Panc1 (cell line): Measurements from ENCODE around the gene LRRC43. TPM values are rescaled to one million over a fixed set of nuclear protein-coding genes. Genes with fewer than 3 reads are reported as not detected.

ENCODE experiments used
- ATAC-seq: fragments of 200-7000 bp; cut with Tn5 transposase; 2 replicates; pipeline ENCODE4 v1.9.1; 2020; ENCODE audit warnings: mild to moderate bottlenecking, moderate library complexity
- BruUV-seq: library from RNA; stranded (reverse); fragments of 400-500 nt; replicated peaks from 2 replicates; lab custom pipeline; 2021; lab: Mats Ljungman, UMichigan
- CTCF ChIA-PET: fragments of 300-600 bp; sonication (Branson Sonifier 250); formaldehyde crosslinking; loops from one replicate; lab custom pipeline; 2022; ENCODE audit warnings: antibody characterized with exemption; lab: Charles Lee
- POLR2A ChIA-PET: fragments of 300-600 bp; sonication (Branson Sonifier 250); formaldehyde crosslinking; loops from one replicate; lab custom pipeline; 2022; ENCODE audit warnings: antibody characterized with exemption; lab: Charles Lee
- DNase-seq: peaks from one replicate; pipeline ENCODE4 v3.0.0-alpha.2; 2010; ENCODE audit warnings: low read depth, low spot score
- H3K27ac ChIP-seq: 2 replicates; pipeline ENCODE4 v1.5.1; 2011; ENCODE audit warnings: mild to moderate bottlenecking, low read length, inconsistent platforms
- H3K27me3 ChIP-seq: fragments of 200-500 bp; sonication (Bioruptor generic); 2 replicates; pipeline ENCODE4 v1.6.0; 2014; ENCODE audit warnings: low read length, inconsistent platforms; ENCODE audit not compliant: control insufficient read depth, insufficient read depth
- H3K36me3 ChIP-seq: fragments of 200-500 bp; sonication (Bioruptor generic); 2 replicates; pipeline ENCODE4 v1.5.1; 2014; ENCODE audit warnings: inconsistent platforms, mild to moderate bottlenecking, low read length, moderate library complexity; ENCODE audit not compliant: control insufficient read depth, insufficient read depth
- H3K4me1 ChIP-seq: 2 replicates; pipeline ENCODE4 v1.5.1; 2011; ENCODE audit warnings: inconsistent platforms, mild to moderate bottlenecking, low read length, moderate library complexity; ENCODE audit not compliant: control insufficient read depth, insufficient read depth
- H3K4me3 ChIP-seq, 2 experiments: 2 replicates each; pipeline ENCODE4 v1.5.1; 2011 to 2012; ENCODE audit warnings: low read depth in 2 of 2, low read length in 2 of 2, mild to moderate bottlenecking in 2 of 2, inconsistent platforms in 1 of 2, moderate library complexity in 1 of 2
- H3K9me3 ChIP-seq: fragments of 200-500 bp; sonication (Bioruptor generic); 2 replicates; pipeline ENCODE4 v1.5.1; 2014; ENCODE audit warnings: low read depth, mild to moderate bottlenecking, inconsistent platforms, low read length, moderate library complexity; ENCODE audit not compliant: control insufficient read depth, insufficient read depth
- POLR2AphosphoS5 ChIP-seq: IDR thresholded peaks from 2 replicates; pipeline ENCODE4 v1.6.1; 2012; ENCODE audit warnings: mild to moderate bottlenecking, low read depth, low read length, moderate library complexity
- SIN3A ChIP-seq: IDR thresholded peaks from 2 replicates; pipeline ENCODE4 v1.6.1; 2012; ENCODE audit warnings: low read depth, mild to moderate bottlenecking, low read length, moderate library complexity, borderline replicate concordance; ENCODE audit not compliant: insufficient read depth
- TCF7L2 ChIP-seq: IDR thresholded peaks from 2 replicates; pipeline ENCODE4 v1.6.1; 2011; ENCODE audit warnings: mild to moderate bottlenecking, low read depth, low read length, inconsistent platforms
- in situ Hi-C: cut with HindIII; loops from 2 replicates; pipeline ENCODE4 v1.10.0; 2016; ENCODE audit warnings: low sequenced_read_pairs, low pct_unique_long_range_greater_than_20kb
- intact Hi-C: fragments of 100-400 bp; cut with micrococcal nuclease; formaldehyde crosslinking; loops from one replicate; pipeline ENCODE4 v1.10.0; 2022; ENCODE audit not compliant: unreplicated experiment
- total RNA-seq: library from RNA; stranded (reverse); gene quantifications from one replicate; pipeline ENCODE4 v1.2.1, GENCODE V29; 2021; ENCODE audit not compliant: unreplicated experiment
- TF ChIP-seq, protein P1 (sequence below), 2 experiments: IDR thresholded peaks; 2 replicates each; pipeline ENCODE4 v1.6.1; 2011 to 2012; ENCODE audit warnings: low read depth in 2 of 2, control low read depth in 1 of 2, low read length in 1 of 2, mild to moderate bottlenecking in 1 of 2, moderate library complexity in 1 of 2; ENCODE audit not compliant: insufficient read depth in 1 of 2
- TF ChIP-seq, protein P2 (sequence below): fragments of 450-650 bp; IDR thresholded peaks from 2 replicates; pipeline ENCODE4 v1.5.1; 2017; ENCODE audit warnings: mild to moderate bottlenecking

Gene LRRC43
- total RNA-seq, 1 experiment from 2014 or later = 1.5 TPM

DNA sequence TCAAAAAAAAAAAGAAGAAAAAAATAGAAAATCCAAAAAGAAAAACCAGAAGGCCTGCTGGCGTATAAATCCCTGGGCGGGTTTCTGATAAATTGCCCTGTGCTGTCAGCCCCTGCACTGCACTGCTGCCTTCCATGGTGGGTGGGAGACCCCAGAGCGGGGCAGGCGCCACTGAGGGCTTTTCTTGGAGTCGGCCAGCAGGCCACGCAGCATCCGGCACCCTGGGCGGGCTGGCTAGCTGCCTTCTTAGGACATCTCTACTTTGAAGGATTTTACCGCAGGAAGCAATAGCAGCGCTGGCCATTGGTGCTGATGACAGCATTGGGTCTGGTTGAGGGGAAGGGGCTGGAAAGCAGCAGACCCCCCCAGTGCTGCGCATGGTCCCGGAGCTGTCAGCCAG, 38.0 kb upstream of the LRRC43 start:
- POLR2A ChIA-PET = interaction anchor here (0.7 kb wide), 1 partner anchor 346 kb away, joined by 9 read pairs; no protein-coding TSS in a partner anchor
- no peak for DNase-seq
- CTCF ChIA-PET = interaction anchor here (0.6 to 0.7 kb wide), 3 partner anchors 61 to 210 kb away, joined by 4 to 5 read pairs (median 4); no protein-coding TSS in a partner anchor
- H3K4me3 ChIP-seq = no peak overlapping the region
- ATAC-seq = no peak
- TF ChIP-seq TCF7L2 (no peak), POLR2AphosphoS5 (no peak), SIN3A (no peak)
- TF ChIP-seq, protein P1, sequence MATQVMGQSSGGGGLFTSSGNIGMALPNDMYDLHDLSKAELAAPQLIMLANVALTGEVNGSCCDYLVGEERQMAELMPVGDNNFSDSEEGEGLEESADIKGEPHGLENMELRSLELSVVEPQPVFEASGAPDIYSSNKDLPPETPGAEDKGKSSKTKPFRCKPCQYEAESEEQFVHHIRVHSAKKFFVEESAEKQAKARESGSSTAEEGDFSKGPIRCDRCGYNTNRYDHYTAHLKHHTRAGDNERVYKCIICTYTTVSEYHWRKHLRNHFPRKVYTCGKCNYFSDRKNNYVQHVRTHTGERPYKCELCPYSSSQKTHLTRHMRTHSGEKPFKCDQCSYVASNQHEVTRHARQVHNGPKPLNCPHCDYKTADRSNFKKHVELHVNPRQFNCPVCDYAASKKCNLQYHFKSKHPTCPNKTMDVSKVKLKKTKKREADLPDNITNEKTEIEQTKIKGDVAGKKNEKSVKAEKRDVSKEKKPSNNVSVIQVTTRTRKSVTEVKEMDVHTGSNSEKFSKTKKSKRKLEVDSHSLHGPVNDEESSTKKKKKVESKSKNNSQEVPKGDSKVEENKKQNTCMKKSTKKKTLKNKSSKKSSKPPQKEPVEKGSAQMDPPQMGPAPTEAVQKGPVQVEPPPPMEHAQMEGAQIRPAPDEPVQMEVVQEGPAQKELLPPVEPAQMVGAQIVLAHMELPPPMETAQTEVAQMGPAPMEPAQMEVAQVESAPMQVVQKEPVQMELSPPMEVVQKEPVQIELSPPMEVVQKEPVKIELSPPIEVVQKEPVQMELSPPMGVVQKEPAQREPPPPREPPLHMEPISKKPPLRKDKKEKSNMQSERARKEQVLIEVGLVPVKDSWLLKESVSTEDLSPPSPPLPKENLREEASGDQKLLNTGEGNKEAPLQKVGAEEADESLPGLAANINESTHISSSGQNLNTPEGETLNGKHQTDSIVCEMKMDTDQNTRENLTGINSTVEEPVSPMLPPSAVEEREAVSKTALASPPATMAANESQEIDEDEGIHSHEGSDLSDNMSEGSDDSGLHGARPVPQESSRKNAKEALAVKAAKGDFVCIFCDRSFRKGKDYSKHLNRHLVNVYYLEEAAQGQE (IDR thresholded peaks at IDR 0.05; ENCODE audit: insufficient read depth in 1 of 2, low read depth in 2 of 2, low read length in 1 of 2) = no peak
- TF ChIP-seq, protein P2, sequence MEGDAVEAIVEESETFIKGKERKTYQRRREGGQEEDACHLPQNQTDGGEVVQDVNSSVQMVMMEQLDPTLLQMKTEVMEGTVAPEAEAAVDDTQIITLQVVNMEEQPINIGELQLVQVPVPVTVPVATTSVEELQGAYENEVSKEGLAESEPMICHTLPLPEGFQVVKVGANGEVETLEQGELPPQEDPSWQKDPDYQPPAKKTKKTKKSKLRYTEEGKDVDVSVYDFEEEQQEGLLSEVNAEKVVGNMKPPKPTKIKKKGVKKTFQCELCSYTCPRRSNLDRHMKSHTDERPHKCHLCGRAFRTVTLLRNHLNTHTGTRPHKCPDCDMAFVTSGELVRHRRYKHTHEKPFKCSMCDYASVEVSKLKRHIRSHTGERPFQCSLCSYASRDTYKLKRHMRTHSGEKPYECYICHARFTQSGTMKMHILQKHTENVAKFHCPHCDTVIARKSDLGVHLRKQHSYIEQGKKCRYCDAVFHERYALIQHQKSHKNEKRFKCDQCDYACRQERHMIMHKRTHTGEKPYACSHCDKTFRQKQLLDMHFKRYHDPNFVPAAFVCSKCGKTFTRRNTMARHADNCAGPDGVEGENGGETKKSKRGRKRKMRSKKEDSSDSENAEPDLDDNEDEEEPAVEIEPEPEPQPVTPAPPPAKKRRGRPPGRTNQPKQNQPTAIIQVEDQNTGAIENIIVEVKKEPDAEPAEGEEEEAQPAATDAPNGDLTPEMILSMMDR = no peak
- no peak overlapping the region for H3K27ac ChIP-seq
- no peaks in the 10 kb centered on the region; the same call in 1 of the 2 replicates for H3K36me3 ChIP-seq
- in situ Hi-C loops = no loop called here
- intact Hi-C loops = no loop called here
- H3K4me1 ChIP-seq = no peaks in the 10 kb centered on the region
- H3K9me3 ChIP-seq = no peaks in the 10 kb centered on the region
- BruUV-seq = TSS peak; percentile 72
- H3K27me3 ChIP-seq = no peaks in the 10 kb centered on the region

DNA sequence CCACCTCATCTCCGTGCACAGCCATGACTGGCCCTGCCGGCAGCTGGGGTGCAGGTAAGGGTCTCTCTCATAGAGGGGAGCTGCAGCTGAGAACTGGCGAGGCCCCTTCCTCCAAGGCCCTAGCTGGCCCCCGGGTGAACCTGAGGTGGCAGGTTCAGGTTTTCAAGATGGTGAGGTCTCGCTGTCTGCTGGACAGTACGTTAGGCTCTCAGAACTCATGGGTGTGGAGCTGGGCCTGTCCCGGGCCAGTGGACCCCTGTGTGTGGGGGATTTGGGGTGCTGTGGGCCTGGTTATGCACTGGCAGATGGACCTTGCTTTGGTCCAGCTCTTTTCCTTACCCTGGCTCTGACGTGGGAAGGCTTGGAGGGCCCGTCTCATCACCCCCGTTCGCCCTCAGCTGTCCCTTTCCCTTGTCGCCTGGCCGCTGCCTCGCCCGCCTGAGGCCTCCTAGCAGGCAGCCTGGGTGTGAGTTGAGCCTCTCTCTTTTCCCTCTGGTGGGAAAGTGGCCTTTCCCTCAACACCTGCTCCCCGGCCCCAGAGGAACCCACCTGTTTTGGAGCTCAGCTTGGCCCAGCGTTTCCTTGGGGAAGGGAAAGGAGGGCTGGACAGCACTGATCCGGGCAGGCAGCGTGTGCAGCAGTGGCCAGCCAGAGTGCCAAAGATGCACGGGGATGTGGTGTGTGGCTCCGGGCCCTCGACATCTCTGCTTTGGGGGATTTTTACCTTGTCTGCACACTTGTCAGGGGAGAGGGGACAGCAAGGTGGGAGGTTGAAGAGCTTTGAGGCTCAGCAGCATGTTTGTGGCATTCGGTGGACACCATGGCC, 37.2 kb upstream of the LRRC43 start:
- CTCF ChIA-PET = interaction anchor here (0.6 kb wide), 2 partner anchors 111 to 194 kb away, joined by 4 to 7 read pairs; no protein-coding TSS in a partner anchor
- DNase-seq (no peak), ATAC-seq (no peak)
- H3K36me3 ChIP-seq = no peaks in the 10 kb centered on the region; the same call in 1 of the 2 replicates
- no peak overlapping the region for H3K27ac ChIP-seq
- H3K27me3 ChIP-seq = no peaks in the 10 kb centered on the region
- in situ Hi-C loops = no loop called here
- TF ChIP-seq, protein P2 = no peak
- TF ChIP-seq SIN3A (no peak), POLR2AphosphoS5 (no peak), TCF7L2 (no peak)
- TF ChIP-seq, protein P1 (IDR thresholded peaks at IDR 0.05; ENCODE audit: insufficient read depth in 1 of 2, low read depth in 2 of 2, low read length in 1 of 2) = no peak
- no peak overlapping the region for H3K4me3 ChIP-seq
- POLR2A ChIA-PET = no interaction called here
- intact Hi-C loops = no loop called here
- H3K9me3 ChIP-seq = no peaks in the 10 kb centered on the region
- BruUV-seq = no TSS peak
- H3K4me1 ChIP-seq = no peaks in the 10 kb centered on the region
